Stomach (tissue), 4 donors: Measurements from ENCODE around the gene SUCO.

Source experiments
- POLR2AphosphoS5 ChIP-seq, 3 donors: sonication (generic); formaldehyde crosslinking; IDR thresholded peaks; one replicate each; pipeline ENCODE4 v1.6.1; 2016; ENCODE audit warnings: antibody characterized with exemption in 3 of 3
- TF ChIP-seq, protein P1 (sequence below), 7 experiments: fragments of 450-650 bp in 4 of 7; fragments of 200-600 bp in 3 of 7; sonication (generic) in 3 of 7; IDR thresholded peaks; one replicate each; pipeline ENCODE4 v1.5.1; 2016 to 2019; ENCODE audit warnings: antibody characterized with exemption in 7 of 7, control low read depth in 2 of 7, mild to moderate bottlenecking in 1 of 7

DNA sequence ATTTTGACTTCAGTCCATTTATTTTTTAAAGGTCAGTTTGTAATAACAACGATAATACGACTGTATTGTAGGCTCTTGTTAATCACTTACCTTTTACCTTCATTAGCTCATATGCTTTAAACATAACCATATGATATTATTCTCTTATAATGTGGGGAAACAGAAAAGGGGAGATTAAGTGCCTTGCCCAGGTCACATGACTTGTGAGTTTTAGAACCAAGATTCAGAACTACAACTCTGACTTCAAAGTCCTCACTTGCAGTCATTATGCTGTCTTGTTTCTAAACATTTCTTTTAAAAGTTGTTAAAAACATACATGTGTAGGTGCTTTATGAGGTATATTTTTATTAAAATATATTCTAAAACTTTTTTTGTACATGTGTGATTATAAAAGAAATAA is 41.1 kb downstream of the SUCO start:
- TF ChIP-seq, protein P1, sequence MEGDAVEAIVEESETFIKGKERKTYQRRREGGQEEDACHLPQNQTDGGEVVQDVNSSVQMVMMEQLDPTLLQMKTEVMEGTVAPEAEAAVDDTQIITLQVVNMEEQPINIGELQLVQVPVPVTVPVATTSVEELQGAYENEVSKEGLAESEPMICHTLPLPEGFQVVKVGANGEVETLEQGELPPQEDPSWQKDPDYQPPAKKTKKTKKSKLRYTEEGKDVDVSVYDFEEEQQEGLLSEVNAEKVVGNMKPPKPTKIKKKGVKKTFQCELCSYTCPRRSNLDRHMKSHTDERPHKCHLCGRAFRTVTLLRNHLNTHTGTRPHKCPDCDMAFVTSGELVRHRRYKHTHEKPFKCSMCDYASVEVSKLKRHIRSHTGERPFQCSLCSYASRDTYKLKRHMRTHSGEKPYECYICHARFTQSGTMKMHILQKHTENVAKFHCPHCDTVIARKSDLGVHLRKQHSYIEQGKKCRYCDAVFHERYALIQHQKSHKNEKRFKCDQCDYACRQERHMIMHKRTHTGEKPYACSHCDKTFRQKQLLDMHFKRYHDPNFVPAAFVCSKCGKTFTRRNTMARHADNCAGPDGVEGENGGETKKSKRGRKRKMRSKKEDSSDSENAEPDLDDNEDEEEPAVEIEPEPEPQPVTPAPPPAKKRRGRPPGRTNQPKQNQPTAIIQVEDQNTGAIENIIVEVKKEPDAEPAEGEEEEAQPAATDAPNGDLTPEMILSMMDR (IDR thresholded peaks at IDR 0.05) = no peak
- TF ChIP-seq POLR2AphosphoS5 (IDR thresholded peaks at IDR 0.05) = no peak
